HG03095 (cell line): ENCODE data around the gene FBXO17.
A peak's percentile ranks its signal among the peaks of the same experiment; 100 is the strongest.
"Not testable (repeated sequence)": the region's sequence is repeated elsewhere in the genome, so short reads cannot be mapped to it uniquely, and the experiment has no call there.

Experiments used
- ATAC-seq: cut with Tn5 transposase; IDR thresholded peaks from one replicate; pipeline ENCODE4 v1.9.1; 2021; ENCODE audit warnings: moderate library complexity; ENCODE audit not compliant: unreplicated experiment

FBXO17 gene

DNA sequence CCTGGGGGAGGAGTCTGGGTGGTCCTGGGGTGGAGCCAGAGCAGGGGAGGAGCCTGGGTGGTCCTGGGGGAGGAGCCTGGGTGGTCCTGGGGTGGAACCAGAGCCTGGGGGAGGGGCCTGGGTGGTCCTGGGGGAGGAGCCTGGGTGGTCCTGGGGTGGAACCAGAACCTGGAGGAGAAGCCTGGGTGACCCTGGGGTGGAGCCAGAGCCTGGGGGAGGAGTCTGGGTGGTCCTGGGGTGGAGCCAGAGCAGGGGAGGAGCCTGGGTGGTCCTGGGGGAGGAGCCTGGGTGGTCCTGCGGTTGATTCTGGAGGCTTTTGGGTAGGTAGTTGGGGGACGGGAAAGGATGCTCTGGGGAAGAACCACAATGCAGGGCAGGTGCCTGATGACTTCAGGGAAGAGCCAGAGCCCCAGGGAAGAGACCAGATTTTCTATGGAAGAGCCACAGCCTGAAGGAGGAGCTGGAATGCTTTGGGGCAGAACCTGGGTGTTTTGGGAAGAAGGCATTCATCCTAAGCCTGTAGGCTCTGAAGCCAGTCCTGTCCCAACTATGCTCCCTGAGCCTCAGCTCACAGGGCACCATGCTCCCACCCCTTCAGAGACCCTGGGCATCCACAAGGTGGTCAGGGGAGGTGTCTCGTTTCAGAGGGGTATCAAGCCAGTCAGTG lies 29.8 kb downstream of the FBXO17 start:
- ATAC-seq, result no peak

DNA sequence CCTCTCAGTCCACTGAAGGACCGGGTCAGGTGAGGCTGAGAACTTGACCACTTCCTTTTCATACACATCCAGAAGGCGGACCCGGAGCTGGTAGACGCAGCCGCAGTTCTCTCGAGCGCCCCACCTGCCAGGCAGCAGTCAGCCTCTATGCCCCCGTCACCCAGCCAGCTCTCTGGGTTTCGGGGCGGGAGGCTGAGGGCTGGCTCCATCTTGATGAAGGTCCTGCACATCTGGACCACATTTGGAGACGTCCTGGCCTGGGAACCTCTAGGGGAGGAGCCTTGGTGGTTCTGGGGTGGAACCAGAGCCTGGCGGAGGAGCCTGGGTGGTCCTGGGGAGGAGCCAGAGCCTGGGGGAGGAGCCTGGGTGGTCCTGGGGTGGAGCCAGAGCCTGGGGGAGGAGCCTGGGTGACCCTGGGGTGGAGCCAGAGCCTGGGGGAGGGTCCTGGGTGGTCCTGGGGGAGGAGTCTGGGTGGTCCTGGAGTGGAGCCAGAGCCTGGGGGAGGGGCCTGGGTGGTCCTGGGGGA lies 30.5 kb downstream of the FBXO17 start:
- ATAC-seq, result no peak

DNA sequence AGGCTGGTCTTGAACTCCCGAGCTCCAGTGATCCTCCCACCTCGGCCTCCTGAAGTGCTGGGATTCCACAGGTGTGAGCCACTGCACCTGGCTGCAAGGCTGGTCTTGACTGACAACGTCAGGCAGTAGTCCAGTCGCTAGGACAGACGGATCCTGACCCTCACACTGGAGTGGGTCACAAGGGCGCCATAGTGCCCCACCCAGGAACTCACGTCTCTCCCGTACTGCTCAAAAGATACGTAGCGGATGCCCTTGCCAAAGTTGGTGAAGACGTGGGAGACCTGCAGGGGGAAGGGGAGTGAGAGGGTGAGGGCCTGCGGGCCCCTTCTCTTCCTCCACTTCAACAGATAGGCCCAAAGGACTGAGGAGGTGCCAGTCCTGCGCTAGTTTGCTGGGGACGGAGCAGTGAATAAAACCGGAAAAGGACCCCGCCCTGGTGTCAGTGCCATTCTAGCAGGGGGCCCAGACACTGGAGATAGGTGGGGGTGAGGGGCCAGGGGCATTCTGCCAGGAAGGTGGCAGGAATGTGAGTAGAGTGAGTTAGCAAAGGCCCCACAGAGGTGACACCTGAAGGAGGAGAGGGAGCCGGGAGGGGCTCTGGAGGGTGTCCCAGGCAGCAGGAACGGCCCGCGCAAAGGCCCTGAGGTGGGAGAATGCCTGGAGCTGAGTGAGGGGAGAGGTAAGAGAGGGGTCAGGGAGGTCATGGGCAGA lies 32.9 kb downstream of the FBXO17 start:
- no peak for ATAC-seq

DNA sequence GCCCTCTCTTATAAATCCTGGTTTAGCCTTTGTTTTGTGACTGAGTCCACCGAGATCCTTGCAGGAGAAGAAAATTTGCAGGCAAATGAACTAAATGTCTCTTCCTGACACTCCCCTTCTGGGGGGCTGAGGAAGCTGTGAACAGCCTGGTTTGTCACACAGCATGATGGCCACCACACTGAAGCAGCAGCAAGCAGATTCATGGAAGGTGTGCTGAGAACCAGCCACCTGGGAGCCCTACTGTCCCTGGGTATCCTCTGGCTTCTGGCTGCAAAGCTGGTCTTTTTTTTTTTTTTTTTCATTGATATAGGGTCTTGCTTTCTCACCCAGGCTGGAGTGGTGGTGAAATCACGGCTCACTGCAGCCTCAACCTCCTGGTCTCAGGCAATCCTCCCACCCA lies 33.6 kb downstream of the FBXO17 start:
- ATAC-seq, result no peak

DNA sequence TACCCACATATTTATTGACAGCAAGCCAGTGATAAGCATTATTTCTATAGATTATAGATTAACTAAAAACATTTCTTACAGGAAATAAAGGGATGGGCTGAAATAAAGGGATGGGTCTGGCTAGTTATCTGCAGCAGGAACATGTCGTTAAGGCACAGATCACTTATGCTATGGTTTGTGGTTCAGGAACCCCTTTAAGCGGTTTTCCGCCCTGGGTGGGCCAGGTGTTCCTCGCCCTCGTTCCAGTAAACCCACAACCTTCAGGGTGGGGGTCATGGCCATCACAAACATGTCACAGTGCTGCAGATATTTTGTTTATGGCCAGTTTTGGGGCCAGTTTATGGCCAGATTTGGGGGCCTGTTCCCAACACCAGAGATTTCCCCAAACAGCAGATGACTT lies 34.1 kb downstream of the FBXO17 start:
- ATAC-seq, result not testable (repeated sequence)

DNA sequence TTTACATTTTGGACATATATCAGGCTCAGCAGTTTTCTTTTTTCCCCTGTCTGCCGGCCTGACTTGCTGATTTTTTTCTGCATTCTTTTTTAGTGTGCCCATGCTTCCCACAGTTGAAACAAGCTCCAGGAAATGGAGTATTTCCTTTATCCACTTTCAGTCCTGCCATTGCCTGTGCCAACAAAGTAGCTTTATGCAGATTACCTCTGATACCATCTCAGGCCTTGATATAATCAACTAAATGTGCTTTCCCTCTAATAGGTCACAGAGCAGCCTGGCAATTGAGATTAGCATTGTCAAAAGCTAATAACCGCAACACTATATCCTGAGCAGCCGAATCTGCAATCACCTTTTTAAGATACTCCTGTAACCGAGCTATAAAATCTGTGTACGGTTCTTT lies 35.6 kb downstream of the FBXO17 start:
- ATAC-seq, result no peak

DNA sequence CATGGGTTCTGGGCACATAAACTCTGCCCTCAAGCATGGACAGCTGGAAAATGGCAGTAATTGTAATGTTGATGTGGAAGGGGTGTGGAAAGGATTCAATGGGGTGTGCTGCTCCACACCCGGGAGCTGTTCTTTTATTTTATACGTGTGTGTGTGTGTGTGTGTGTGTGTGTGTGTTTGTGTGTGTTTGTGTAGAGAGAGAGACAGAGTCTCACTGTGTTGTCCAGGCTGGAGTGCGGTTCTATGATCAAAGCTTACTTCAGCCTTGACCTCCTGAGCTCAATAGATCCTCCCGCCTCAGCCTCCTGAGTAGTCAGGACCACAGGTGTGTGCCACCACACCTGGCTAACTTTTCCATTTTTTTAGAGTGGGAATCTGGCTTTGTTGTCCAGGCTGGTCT lies 42.0 kb downstream of the FBXO17 start:
- no peak for ATAC-seq

DNA sequence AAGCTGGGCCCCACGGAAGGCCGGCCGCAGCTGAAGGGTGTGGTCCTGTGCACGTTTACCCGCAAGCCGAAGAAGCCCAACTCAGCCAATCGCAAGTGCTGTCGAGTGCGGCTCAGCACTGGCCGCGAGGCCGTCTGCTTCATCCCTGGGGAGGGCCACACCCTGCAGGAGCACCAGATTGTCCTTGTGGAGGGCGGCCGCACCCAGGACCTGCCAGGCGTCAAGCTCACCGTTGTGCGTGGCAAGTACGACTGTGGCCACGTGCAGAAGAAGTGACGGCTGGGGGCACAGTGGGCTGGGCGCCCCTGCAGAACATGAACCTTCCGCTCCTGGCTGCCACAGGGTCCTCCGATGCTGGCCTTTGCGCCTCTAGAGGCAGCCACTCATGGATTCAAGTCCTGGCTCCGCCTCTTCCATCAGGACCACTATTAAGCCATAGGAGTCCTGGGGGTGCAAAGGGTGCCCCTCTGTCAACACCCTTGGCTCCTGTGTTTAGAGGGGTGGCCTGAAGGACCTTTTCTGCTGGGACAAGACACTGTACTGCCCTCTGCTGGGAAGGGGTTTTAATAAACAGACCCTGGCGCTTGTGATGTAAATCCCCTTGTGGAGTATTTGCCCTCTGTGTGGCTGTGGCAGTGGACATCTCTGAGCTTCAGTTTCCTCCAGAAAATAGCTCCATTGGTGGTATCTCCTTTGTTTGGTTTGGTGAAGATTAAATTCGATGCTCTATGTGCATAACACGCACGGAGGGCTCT lies 42.9 kb downstream of the FBXO17 start:
- no peak for ATAC-seq

DNA sequence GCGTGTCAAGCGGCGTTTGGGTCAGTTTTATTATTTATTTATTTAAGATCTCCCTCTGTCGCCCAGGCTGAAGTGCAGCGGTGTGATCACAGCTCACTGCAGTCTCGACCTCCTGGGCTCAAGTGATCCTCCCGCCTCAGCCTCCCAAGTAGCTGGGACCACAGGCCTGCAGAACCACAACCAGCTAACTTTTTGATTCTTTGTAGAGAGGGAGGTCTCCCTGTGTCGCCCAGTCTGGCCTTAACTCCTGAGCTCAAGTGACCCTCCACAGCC lies 44.1 kb downstream of the FBXO17 start:
- no peak for ATAC-seq

DNA sequence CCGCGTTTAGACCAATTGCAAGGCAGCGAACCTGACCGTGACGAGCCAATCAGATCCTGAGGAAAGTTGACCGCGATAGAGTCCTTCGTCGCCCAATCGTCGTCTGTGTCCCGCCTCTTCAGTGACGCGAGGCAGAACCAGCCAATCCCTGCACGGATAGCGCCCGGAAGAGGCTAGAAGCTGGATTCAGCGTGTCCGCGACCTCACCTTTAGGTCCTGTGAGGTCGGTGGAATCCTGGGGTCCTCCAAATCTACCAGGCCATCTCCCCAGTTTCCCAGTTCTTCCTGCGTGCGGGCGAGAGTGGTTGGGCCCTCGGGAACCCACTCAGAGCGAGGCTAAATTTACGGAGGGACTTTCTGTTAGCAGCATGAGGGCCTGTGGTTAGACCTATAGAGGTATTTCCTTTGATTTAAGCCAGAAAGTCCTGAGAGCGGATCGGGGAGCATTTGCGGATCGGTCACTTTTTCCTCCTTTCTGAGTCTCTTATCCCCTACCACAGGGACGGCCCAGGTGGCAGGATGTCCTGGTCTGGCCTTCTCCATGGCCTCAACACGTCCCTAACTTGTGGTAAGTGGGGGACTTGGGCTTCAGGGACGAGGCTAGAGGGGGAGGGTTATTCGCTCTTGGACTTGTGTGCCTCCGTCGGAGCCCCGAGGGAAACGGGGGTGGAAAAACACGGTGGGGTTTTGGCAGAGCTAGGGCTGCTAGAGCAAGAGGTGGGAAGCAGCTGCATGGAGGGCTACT lies 44.6 kb downstream of the FBXO17 start, which contains the start of gene MRPS12:
TSS of gene MRPS12 (plus strand) at position 169 of the 745 bp plus-strand sequence. CDS start at position 520, 351 bp downstream.
- ATAC-seq, result peak; percentile 82

DNA sequence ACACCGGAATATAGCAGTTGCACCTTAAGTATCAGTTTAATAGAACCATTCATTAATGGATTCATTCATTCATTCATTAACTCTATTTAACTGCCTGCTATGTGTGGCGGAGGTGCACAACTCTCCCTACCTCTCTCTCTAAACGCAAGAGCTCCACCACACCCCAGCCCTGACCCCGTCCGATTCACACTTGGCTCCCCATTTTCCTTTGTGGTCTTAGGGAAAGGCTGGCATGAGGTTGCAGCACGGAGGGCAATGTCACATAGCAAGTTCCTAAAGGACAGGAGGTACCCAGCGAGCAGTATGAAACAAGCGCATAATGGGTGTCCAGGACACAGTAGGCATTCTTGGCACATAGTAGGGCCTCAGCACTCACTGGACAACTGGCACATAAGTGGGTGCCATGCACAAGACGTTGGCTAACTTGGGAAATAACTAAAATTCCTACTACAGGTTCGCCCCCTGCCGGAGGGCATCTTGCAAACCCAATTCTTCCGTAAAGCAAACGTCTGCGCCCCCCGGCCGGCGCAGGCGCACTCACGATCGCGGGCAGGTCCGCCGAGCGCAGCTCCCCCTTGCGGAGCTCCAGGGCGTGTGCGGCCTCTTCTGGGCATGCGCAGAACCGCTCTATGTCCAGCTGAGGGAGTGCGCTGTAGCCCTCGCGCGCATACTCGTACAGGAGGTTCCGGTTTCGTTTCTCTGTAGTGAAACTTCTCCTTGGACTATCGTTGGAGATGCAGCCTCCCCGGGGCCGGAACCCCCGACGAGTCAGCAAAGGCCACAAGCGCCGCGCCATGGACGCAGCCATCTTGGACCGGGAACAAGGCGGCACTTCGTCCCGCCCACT lies 45.4 kb downstream of the FBXO17 start, which contains the start of gene SARS2:
TSS of gene SARS2 (minus strand) at position 835 of the 847 bp plus-strand sequence. CDS start at position 808, 27 bp downstream.
- ATAC-seq, result peak; percentile 51

DNA sequence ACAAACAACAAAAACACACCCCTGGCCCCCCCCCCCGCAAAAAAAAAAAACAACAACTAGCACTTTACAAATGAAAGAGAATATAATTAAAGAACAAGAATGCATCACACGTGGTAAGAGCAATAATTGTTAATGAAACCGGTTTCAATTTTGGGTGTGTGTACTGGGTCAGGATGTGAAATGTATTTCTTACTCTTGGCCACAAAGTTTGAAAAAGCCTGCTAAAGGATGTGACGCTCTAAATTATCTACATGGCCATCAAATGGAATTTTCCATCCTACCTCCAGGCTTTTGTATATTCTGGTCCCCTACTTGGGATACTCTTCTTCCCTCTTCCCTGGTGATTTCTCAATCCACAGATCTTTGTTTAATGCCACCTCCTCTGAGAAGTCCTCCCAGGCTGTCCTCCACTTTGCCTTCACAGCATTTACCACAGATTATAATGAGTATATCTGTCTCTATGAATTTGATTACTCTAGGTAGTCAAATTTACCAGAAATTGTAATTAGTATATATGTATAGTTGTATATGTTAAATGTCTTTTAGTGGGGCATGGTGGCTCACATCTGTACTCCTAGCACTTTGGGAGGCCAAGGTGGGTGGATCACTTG lies 47.0 kb downstream of the FBXO17 start:
- ATAC-seq, result no peak

DNA sequence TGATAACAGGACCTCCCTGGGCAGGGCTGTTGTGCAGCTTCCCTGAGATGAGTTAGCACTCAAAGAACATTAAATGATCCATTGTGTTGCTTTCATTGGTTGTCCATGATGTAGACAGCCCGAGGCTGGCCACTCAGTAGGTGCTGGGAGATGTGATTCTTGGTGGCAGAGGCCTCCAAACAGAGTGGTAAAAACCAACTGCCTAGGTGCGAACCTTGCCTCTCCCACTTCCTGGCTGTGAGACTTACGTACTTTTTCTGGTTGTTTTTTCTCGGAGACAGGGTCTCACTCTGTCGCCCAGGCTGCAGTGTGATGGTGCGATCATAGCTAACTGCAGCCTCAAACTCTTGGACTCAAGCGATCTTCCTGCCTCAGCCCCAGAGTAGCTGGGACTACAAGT lies 51.2 kb downstream of the FBXO17 start:
- no peak for ATAC-seq

DNA sequence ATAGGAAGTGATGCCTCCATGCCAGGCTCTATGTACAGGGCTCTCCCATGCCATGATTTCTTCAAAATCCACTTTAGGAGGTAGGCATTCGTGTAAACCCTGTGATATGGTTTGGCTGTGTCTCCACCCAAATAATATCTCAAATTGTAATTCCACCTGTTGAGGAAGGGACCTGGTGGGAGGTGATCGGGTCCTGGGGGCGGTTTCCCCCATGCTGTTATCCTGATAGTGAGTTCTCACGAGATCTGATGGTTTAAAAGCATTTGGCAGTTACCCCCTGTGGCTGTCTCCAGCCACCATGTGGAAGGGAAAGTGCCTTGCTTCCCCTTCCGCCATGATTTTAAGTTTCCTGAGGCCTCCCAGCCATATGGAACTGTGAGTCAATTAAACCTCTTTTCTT lies 53.1 kb downstream of the FBXO17 start:
- no peak for ATAC-seq

DNA sequence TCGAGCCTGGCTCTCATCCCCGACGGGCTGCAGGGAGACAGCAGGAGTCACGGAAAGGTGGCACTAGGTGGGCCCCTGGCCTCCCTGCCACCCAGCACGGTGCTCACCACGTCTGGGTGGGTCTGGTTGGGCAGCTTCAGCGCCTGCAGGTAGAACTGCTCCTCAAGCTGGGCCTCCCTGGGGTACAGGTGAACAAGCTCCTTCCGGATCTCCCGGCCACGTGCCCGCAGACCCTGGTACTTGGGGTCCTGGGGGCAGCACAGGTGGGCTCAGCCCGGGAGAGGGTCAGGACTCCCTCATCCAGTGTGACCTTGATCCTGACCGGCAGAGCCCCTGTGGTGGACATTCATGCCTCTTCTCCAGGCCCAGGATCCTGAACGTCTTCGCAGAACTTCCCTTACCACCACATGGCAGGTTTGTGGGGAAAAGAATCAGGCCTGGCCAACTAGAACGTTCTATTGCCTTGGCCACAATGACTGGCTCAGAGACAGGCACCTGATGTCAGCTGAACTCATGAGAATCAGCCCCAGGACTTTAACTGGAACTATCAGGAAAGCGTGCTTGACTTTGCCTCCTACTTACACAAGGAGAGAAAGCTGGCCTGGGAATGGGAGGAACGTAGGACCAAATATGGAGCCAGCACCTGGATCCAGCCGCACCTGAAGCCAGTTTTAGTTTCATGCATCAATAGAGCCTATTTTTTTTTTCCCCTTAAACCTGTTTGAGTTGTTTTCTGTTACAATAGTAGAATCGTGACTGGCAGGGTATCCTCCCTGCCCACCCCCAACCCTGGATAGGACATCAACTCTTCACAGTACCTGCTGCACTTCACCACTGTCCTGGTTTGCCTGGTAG lies 53.9 kb downstream of the FBXO17 start:
- ATAC-seq, result no peak

DNA sequence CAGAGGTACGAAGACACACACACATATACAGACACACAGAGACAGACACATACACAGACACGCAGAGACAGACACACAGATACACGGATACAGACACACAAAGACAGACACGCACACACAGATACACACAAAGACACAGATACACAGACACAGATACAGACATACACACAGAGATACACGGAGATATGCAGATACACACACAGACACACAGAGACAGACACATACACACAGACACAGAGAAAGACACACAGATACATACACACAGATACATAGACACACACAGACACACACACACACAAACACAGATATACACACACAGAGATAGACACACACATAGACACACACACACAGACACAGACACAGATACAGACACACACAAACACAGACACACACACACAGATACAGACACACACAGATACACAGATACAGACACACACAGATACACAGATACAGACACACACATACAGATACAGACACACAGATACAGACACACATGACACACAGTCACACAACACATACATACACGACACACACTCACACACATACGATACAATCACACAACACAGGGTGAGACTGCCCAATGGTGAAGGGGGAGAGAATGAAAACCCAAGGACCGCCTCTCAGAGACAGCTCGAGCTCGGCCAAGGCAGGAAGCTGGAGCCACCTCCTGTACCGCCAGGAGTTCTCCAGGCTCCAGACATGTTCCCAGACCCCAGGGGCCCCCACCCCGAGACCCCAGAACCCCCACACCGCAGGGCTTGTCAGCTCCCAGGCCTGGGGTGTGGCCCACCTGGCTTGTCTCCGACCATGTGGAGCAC lies 54.7 kb downstream of the FBXO17 start:
- no peak for ATAC-seq

DNA sequence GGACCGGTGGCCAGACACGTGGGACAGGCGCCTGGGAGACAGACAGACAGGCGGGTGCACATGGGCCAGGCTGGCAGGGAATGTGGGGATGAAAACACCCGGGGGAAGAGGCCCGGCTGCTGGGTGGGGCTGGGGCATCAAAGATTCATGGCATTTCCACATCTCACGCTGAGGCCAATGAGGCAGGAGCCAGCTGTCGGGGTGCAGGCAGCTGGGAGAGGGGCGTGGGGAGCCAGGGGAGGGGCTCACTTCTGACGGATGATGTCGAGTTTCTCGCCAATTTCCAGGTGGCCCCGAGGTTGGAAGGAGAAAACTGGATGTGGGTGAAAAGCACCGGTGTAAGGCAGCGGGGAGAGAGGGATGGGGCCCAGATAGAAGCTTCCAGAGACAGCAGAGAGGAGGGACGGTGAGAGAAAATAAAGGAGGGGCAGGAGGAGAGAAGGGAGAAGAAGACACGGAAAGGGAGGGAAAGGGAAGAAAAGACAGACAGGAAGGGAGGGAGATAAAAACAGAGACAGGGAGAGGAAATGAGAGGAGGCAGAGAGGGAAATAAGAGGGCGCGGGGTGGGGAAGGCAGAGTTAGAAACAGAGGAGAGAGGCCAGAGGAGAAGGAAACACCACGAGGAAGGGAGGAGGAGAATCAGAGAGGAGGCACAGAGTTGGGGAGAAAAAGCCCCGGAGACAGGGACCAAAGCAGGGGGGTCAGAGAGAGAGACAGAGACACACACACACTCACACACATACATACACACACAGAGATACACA lies 55.5 kb downstream of the FBXO17 start:
- ATAC-seq, result no peak
